ENCODE data around the gene SEMA4B.
A peak's percentile ranks its signal among the peaks of the same experiment; 100 is the strongest.
"Not testable (repeated sequence)": the region's sequence is repeated elsewhere in the genome, so short reads cannot be mapped to it uniquely, and the experiment has no call there.

The SEMA4B gene

GRCh38 chr15:90184119-90184785 is 16.9 kb upstream of the SEMA4B start:
- peak; percentile 76 to 86 (median 80) for DNase-seq

- DNase-seq, result peak; percentile 84 to 98 (median 98)
Observed at GRCh38 chr15:90184786-90185704, 16.1 kb upstream of the SEMA4B start.

- DNase-seq, result no peak
Observed at GRCh38 chr15:90187257-90187868, 13.8 kb upstream of the SEMA4B start.

- DNase-seq, result not testable (repeated sequence)
Observed at GRCh38 chr15:90188065-90188464, 13.1 kb upstream of the SEMA4B start.

GRCh38 chr15:90188914-90189748 is 12.0 kb upstream of the SEMA4B start:
- no peak for DNase-seq

GRCh38 chr15:90189781-90190467 is 11.2 kb upstream of the SEMA4B start:
- DNase-seq, result no peak

- DNase-seq, result no peak
Observed at GRCh38 chr15:90190606-90191343, 10.4 kb upstream of the SEMA4B start.

GRCh38 chr15:90191344-90191687 is 9.8 kb upstream of the SEMA4B start:
- DNase-seq, result no peak

GRCh38 chr15:90191794-90192509 is 9.2 kb upstream of the SEMA4B start:
- DNase-seq, result peak; percentile 91 to 98 (median 96)

GRCh38 chr15:90192961-90193786 is 8.0 kb upstream of the SEMA4B start:
- peak in 1 of 3 experiments; percentile 23 for DNase-seq

GRCh38 chr15:90194655-90195054 is 6.5 kb upstream of the SEMA4B start:
- DNase-seq, result no peak

GRCh38 chr15:90200534-90201129 is 498 bp upstream of the SEMA4B start:
- peak in 1 of 3 experiments; percentile 74 for DNase-seq

- peak in 1 of 3 experiments; percentile 42 for DNase-seq
Observed at GRCh38 chr15:90201944-90202375, 830 bp downstream of the SEMA4B start.

- DNase-seq, result no peak
Observed at GRCh38 chr15:90202929-90203328, 1.8 kb downstream of the SEMA4B start.

- DNase-seq, result no peak
Observed at GRCh38 chr15:90203473-90203872, 2.3 kb downstream of the SEMA4B start.

GRCh38 chr15:90203922-90204321 is 2.8 kb downstream of the SEMA4B start:
- DNase-seq, result peak; percentile 25 to 90 (median 76)

GRCh38 chr15:90205050-90205848 is 4.1 kb downstream of the SEMA4B start:
- peak in 1 of 3 experiments; percentile 21 for DNase-seq

GRCh38 chr15:90205886-90206285 is 4.8 kb downstream of the SEMA4B start:
- no peak for DNase-seq

All from NCI-H1417 (cell line).